Cardiac fibroblast (primary cell): ENCODE measurements around the gene PITPNB.

ENCODE experiments used
- DNase-seq, 2 donors: peaks; one replicate each; pipeline versions ENCODE4 v3.0.0 to v3.0.0-alpha.2; 2010; ENCODE audit warnings: low read depth in 2 of 2
- H3K4me3 ChIP-seq, 2 donors: replicated peaks in 1 of 2; 1 replicate in 1 of 2; 2 replicates in 1 of 2; pipeline ENCODE4 v1.5.1; 2011; ENCODE audit warnings: low read depth in 2 of 2, low read length in 2 of 2, mild to moderate bottlenecking in 2 of 2, moderate library complexity in 1 of 2
- TF ChIP-seq, protein P1 (sequence below): IDR thresholded peaks from one replicate; pipeline ENCODE4 v1.5.1; 2011; ENCODE audit warnings: low read depth, mild to moderate bottlenecking, low read length, inconsistent platforms

PITPNB gene

GRCh38 chr22:27919222-27919941 is at the start of gene PITPNB:
Gene PITPNB (minus strand): TSS chr22:27919256. CDS start chr22:27919191, 65 bp downstream.
- H3K4me3 ChIP-seq, result peak within 1 kb of the TSS; percentile 85 to 94
- peak; percentile 99 for DNase-seq
- TF ChIP-seq, protein P1, sequence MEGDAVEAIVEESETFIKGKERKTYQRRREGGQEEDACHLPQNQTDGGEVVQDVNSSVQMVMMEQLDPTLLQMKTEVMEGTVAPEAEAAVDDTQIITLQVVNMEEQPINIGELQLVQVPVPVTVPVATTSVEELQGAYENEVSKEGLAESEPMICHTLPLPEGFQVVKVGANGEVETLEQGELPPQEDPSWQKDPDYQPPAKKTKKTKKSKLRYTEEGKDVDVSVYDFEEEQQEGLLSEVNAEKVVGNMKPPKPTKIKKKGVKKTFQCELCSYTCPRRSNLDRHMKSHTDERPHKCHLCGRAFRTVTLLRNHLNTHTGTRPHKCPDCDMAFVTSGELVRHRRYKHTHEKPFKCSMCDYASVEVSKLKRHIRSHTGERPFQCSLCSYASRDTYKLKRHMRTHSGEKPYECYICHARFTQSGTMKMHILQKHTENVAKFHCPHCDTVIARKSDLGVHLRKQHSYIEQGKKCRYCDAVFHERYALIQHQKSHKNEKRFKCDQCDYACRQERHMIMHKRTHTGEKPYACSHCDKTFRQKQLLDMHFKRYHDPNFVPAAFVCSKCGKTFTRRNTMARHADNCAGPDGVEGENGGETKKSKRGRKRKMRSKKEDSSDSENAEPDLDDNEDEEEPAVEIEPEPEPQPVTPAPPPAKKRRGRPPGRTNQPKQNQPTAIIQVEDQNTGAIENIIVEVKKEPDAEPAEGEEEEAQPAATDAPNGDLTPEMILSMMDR, result no peak

GRCh38 chr22:27966168-27967064 is 47.4 kb upstream of the PITPNB start:
- no peak for DNase-seq
- TF ChIP-seq, protein P1, result no peak
- no peak overlapping the region for H3K4me3 ChIP-seq

- H3K4me3 ChIP-seq, result no peak overlapping the region
- TF ChIP-seq, protein P1, result no peak
- peak in 1 of 2 donors; percentile 33 for DNase-seq
Measured at GRCh38 chr22:27962268-27963044, 43.4 kb upstream of the PITPNB start.

- TF ChIP-seq, protein P1, result no peak
- H3K4me3 ChIP-seq, result no peak overlapping the region
- DNase-seq, result no peak
Measured at GRCh38 chr22:27961680-27962079, 42.6 kb upstream of the PITPNB start.

- no peak for DNase-seq
- H3K4me3 ChIP-seq, result no peak overlapping the region
- TF ChIP-seq, protein P1, result no peak
Measured at GRCh38 chr22:27961182-27961581, 42.1 kb upstream of the PITPNB start.

DNA sequence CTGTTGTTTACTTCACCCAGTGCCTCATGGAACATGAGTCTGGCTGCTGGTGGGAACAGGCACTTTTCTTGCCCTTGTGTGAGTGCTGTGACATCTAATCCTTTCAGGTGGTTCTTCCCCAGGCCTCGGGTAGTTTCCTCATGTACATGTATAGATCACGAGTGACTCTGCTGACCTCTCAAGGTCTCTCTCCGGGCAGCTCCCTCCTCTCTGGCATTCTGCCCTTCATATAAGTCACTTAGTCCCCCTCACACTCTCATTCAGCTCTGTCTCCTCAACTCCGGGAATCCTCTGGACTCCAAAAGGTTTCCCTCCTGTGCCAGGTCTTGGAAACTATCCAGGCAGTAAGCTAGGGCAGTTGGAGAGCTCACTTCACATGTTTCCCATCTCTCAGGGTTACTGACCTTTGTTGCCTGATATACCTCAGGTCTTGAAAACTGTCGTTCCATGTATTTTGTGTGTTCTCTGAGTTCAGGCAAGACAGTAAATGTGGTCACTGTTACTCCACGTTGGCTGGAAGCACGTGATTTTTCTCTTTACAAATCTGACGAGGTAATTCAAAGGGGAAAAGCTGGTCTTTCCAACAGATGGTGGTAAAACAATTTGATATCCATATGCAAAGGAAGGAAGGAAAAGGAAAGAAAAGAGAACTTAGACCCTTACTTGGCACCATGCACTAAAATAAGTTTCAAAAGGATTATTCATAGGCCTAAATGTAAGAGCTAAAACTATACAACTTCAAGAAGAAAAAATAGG is 40.5 kb upstream of the PITPNB start:
- no peak overlapping the region for H3K4me3 ChIP-seq
- TF ChIP-seq, protein P1, result no peak
- DNase-seq, result no peak
